MCF 10A (cell line): ENCODE data around the gene TBC1D2B. TPM values are rescaled to one million over a fixed set of nuclear protein-coding genes. Genes with fewer than 3 reads are reported as not detected.

Experiments used
- BruUV-seq: library from RNA; stranded (reverse); fragments of 400-500 nt; replicated peaks from 2 replicates; lab custom pipeline; 2021; lab: Mats Ljungman, UMichigan
- CTCF ChIA-PET: fragments of 300-600 bp; sonication (Branson Sonifier 250); formaldehyde crosslinking; extraction: SDS; loops from one replicate; lab custom pipeline; 2021; ENCODE audit warnings: antibody characterized with exemption, inconsistent platforms; lab: Yijun Ruan, JAX
- POLR2A ChIA-PET: fragments of 300-600, 350-650 bp; sonication (Branson Sonifier 250); formaldehyde crosslinking; extraction: SDS; loops from one replicate; lab custom pipeline; 2020; ENCODE audit warnings: antibody characterized with exemption, inconsistent platforms; lab: Yijun Ruan, JAX
- DNase-seq: peaks from one replicate; pipeline ENCODE4 v3.0.0-alpha.2; 2018; ENCODE audit not compliant: unreplicated experiment
- H3K27ac Mint-ChIP-seq: one replicate; pipeline ENCODE4 v1.8.0; 2022; ENCODE audit warnings: mild to moderate bottlenecking, low read depth, mixed read lengths; ENCODE audit not compliant: unreplicated experiment
- H3K27me3 Mint-ChIP-seq: one replicate; pipeline ENCODE4 v1.8.0; 2022; ENCODE audit warnings: mixed read lengths; ENCODE audit not compliant: insufficient read depth, unreplicated experiment
- H3K36me3 Mint-ChIP-seq: one replicate; pipeline ENCODE4 v1.8.0; 2022; ENCODE audit warnings: mild to moderate bottlenecking, moderate library complexity, mixed read lengths; ENCODE audit not compliant: insufficient read depth, unreplicated experiment
- H3K4me1 Mint-ChIP-seq: one replicate; pipeline ENCODE4 v1.8.0; 2022; ENCODE audit warnings: mixed read lengths; ENCODE audit not compliant: insufficient read depth, unreplicated experiment
- H3K4me3 Mint-ChIP-seq: one replicate; pipeline ENCODE4 v1.8.0; 2022; ENCODE audit warnings: mild to moderate bottlenecking, moderate library complexity, mixed read lengths; ENCODE audit not compliant: unreplicated experiment
- H3K9me3 Mint-ChIP-seq: one replicate; pipeline ENCODE4 v1.8.0; 2022; ENCODE audit warnings: mixed read lengths; ENCODE audit not compliant: unreplicated experiment
- CTCF ChIP-seq: fragments of 200-600 bp; IDR thresholded peaks from one replicate; pipeline ENCODE4 v1.8.0; 2022; ENCODE audit warnings: antibody characterized with exemption, mild to moderate bottlenecking; ENCODE audit not compliant: unreplicated experiment
- intact Hi-C: fragments of 100-400 bp; cut with micrococcal nuclease; formaldehyde crosslinking; loops from 2 replicates; pipeline ENCODE4 v1.14.1; 2022
- total RNA-seq: library from RNA; stranded (reverse); gene quantifications from 2 replicates; pipeline ENCODE4 v1.2.3, GENCODE V29; 2022

Gene TBC1D2B
- total RNA-seq, 1 experiment from 2014 or later, result 21.2 TPM

GRCh38 chr15:78087951-78088772 lies 10.7 kb upstream of the TBC1D2B start:
- intact Hi-C loops, result no loop called here
- DNase-seq, result no peak
- no peaks in the 10 kb centered on the region for H3K36me3 Mint-ChIP-seq
- no peak overlapping the region for H3K4me3 Mint-ChIP-seq
- H3K9me3 Mint-ChIP-seq, result no peaks in the 10 kb centered on the region
- no peaks in the 10 kb centered on the region for H3K4me1 Mint-ChIP-seq
- ChIA-PET POLR2A (interaction anchor here (0.5 kb wide), 1 partner anchor 467 kb away, joined by 3 read pairs; no protein-coding TSS in a partner anchor), CTCF (interaction anchor here (0.8 to 1.3 kb wide), 2 partner anchors 20 to 129 kb away, joined by 3 read pairs; no protein-coding TSS in a partner anchor)
- TF ChIP-seq CTCF, result no peak
- no peak overlapping the region for H3K27ac Mint-ChIP-seq
- H3K27me3 Mint-ChIP-seq, result no peaks in the 10 kb centered on the region
- BruUV-seq, result no TSS peak

GRCh38 chr15:78085928-78086327 lies 8.4 kb upstream of the TBC1D2B start:
- H3K4me3 Mint-ChIP-seq, result no peak overlapping the region
- DNase-seq, result peak; percentile 29
- BruUV-seq, result no TSS peak
- no peaks in the 10 kb centered on the region for H3K36me3 Mint-ChIP-seq
- intact Hi-C loops, result no loop called here
- no peaks in the 10 kb centered on the region for H3K4me1 Mint-ChIP-seq
- no peak for TF ChIP-seq CTCF
- ChIA-PET POLR2A (interaction anchor here (0.7 to 1.5 kb wide), 4 partner anchors 11 to 92 kb away, joined by 3 to 4 read pairs (median 3); no protein-coding TSS in a partner anchor), CTCF (interaction anchor here (1.0 kb wide), 1 partner anchor 119 kb away, joined by 3 read pairs; no protein-coding TSS in a partner anchor)
- no peaks in the 10 kb centered on the region for H3K27me3 Mint-ChIP-seq
- H3K9me3 Mint-ChIP-seq, result no peaks in the 10 kb centered on the region
- no peak overlapping the region for H3K27ac Mint-ChIP-seq

- CTCF ChIA-PET, result interaction anchor here (0.6 to 1.2 kb wide), 2 partner anchors 8 to 125 kb away, joined by 3 to 8 read pairs; no protein-coding TSS in a partner anchor
- H3K4me1 Mint-ChIP-seq, result no peaks in the 10 kb centered on the region
- no TSS peak for BruUV-seq
These were observed 6.9 kb upstream of the TBC1D2B start for GRCh38 chr15:78084449-78084750.

More at GRCh38 chr15:78084449-78084750, 6.9 kb upstream of the TBC1D2B start:
- POLR2A ChIA-PET, result no interaction called here
- intact Hi-C loops, result no loop called here
- Mint-ChIP-seq H3K27me3 (no peaks in the 10 kb centered on the region), H3K36me3 (no peaks in the 10 kb centered on the region), H3K4me3 (no peak overlapping the region), H3K9me3 (no peaks in the 10 kb centered on the region), H3K27ac (no peak overlapping the region)
- no peak for DNase-seq
- TF ChIP-seq CTCF, result no peak
